ENCODE results near the gene EVPL.

GRCh38 chr17:76046064-76046463, 19.0 kb upstream of the EVPL start:
- TF ChIP-seq CTCF (IDR thresholded peaks at IDR 0.05) (no peak), REST (IDR thresholded peaks at IDR 0.05; ENCODE audit: insufficient read depth in 1 of 2, low read depth in 2 of 2, low read length in 1 of 2) (no peak)
